Activated T-helper 1 cell treated with anti-CD3 and anti-CD28 coated beads, Interleukin-2, amount 50 U/mL, for 16 hours (primary cell): Measurements from ENCODE around the gene RORC.

ENCODE experiments used
- DNase-seq, 2 donors: peaks; one replicate each; pipeline ENCODE4 v3.0.0-alpha.2; 2020; ENCODE audit warnings: low read depth in 1 of 2, low spot score in 1 of 2

Gene RORC

DNA sequence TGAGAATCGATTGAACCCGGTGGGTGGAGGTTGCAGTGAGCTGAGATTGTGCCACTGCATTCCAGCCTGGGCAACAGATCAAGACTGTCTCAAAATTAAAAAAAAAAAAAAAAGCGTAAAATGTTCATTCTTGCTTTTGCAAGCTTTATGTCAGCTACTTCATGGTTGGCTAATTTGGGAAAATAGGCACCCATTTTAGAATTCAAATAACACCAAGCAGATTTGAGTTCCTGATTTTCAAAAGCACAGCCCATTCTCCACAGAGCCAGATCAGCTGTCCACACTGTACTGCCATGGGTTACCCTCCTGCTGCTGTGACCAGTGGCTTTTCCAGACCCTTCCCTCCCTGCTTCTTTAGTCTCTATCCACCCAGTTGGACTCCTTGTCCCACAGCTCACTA, 17.5 kb upstream of the RORC start:
- DNase-seq, result no peak

DNA sequence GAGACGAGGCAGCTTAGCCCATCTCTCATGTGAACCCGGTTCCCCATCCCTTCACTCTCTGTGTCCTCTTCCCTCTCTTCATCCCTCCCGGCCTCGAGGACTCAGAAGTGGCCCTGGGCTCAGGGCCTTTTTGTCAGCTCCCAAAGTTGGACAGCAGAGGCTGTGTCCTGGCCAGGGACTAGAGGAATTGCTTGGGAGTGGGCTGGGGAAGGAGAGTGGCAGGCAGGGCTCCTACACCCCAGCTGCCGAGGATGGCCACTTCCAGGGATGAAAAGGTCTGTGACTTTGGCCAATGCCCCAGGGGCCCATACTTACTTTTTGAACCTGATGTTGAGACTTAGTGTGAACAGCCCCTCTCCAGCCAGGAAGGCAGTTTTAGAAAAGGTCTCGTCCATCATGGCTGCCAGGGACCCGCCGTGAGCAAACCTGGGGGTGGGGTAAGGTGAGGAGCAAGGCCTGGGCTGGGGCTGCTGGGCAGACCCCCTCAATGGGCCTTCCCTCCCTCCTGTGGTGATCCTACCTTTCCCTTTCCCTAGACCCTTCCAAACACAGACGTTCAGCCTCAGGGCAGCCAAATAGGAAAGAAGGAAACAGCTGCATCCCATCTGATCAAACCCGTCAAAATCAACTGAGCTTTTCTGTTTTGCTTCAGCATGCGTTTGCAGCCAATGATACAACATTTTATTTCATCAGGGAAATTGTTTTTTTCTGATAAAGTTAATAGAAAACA, 16.4 kb upstream of the RORC start:
- no peak for DNase-seq

DNA sequence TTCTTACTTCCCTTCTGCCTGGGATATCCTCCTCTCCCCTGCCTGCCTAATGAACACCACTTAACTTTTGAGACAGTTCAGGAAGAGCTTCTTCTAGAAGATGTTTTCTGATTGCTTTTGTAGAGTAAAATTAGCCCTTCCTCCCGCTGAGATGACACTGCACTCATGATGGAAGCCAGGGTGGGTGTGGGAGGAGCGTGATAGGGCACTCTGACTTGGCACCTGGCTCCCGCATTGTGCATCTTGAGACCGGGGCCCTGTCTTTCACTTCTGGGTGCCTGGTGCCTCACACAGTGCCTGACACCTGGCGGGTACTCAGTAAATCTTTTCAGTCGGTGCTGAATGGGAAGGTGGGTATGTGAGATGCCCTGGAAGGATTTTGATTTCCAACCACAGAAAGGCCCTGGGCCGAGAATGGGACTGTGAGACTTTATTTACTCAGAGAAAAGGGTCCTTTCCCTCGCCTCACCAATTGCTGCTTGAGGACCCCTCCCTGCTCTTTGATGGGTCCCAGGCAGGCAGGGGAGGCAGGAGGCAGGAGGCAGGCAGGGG, 15.2 kb upstream of the RORC start:
- no peak for DNase-seq

DNA sequence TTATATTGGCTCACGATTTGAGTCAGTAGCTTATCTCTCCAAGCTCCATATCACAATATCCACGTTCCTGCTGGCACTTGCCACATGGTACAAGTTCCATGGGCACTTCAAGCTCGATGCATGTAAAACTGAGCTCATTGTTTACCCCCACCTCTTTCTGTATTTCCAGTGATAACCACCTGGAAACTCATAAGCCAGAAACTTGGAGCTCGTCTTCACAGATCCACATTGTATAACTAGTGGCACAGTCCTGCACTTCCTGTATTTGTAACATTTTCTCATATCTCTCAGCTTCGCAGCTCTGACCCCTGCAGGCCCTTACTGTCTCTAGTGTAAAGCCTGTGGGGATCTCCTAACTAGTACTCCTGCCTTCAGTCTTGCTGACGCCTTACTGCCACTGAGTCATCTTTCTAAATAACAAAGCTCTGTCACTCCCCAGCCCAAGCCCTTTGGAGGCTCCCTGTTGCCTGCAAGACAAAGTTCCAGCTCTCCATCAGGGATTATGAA, 14.5 kb upstream of the RORC start:
- no peak for DNase-seq

- no peak for DNase-seq
Measured at GRCh38 chr1:151843398-151843797, 11.8 kb upstream of the RORC start.

GRCh38 chr1:151841141-151841540, 9.5 kb upstream of the RORC start:
- DNase-seq, result no peak

DNA sequence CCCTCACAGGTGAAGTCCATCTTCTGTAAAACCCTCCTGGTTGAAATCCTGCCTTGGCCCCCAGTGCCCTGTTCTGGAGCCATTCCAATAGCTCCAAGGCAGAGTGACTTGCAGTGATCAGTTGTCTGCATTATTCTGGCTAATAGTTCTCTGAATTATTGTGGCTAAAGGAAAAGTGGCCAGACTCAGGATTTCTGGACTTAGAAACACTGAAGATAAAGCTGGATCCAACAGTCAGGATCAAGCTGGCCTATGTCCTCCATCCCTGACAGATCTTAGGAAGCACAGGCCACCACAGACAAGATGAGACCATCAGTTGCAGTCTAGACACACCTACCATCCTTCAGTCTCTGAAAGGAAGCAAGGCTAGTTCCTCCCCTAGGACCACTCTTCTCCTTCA, 8.8 kb upstream of the RORC start:
- DNase-seq, result no peak

GRCh38 chr1:151839457-151840403, 8.1 kb upstream of the RORC start, which contains the start of gene C2CD4D:
Gene C2CD4D (minus strand): TSS chr1:151839820. CDS start chr1:151838989, 831 bp downstream.
- DNase-seq, result peak; percentile 34 to 53

DNA sequence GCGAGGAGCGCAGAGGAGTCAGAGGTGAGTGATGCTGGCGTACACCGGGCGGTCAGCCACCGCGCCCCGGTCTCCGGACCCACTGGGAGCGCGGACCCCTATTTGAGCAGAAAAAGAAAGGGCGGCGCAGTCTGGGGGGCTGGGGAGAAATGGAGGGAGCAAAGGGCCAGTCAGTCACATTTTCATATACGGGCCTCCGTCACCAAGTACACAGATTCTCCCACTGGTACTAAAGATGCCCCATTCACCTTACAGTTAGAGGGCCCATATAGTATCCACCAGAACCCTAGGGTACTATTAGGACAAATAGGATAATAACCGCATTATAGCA, 7.4 kb upstream of the RORC start:
- no peak for DNase-seq

GRCh38 chr1:151838222-151839081, 6.8 kb upstream of the RORC start:
- DNase-seq, result no peak

DNA sequence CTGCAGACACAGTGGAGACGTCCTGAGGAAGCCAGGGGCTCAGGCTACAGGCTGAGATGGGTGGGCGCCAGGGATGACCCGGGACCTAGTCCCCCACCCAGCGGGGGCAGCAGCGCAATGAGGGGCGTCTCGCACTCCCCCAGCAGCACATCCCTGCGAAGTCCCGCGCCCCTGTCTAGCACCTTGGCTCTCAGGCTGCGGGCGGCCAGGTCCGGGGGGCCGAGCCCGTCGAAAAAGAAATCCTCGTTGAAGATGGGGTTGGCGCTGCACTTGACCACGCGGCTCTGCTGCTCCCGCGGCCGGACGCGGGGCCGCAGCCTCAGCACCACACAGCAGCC, 6.3 kb upstream of the RORC start:
- DNase-seq, result no peak

DNA sequence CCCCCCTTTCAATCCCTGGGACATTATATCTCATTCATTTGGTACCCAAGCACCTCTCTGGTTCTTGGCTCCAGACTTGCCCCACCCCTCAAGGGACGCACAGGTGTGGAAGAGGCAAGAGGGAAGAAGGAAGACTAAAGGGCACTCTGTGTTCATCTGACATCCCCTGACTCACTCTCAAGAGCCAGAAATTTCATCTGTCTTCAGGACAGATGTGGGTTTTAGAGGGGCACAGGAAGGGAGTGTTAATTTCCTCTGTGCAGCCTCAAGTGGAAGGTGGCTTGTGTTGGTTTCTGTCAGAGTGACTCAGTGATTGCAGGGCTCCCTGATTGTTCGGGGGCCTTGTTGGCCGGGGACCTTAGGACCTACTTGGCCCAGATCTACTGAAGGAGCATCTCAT, 5.6 kb upstream of the RORC start:
- DNase-seq, result no peak

- DNase-seq, result no peak
Measured at GRCh38 chr1:151835596-151835995, 4.0 kb upstream of the RORC start.

- no peak for DNase-seq
Measured at GRCh38 chr1:151834239-151834638, 2.6 kb upstream of the RORC start.

GRCh38 chr1:151833172-151833900, 1.7 kb upstream of the RORC start:
- DNase-seq, result no peak

GRCh38 chr1:151832318-151832980, 847 bp upstream of the RORC start:
- DNase-seq, result no peak

DNA sequence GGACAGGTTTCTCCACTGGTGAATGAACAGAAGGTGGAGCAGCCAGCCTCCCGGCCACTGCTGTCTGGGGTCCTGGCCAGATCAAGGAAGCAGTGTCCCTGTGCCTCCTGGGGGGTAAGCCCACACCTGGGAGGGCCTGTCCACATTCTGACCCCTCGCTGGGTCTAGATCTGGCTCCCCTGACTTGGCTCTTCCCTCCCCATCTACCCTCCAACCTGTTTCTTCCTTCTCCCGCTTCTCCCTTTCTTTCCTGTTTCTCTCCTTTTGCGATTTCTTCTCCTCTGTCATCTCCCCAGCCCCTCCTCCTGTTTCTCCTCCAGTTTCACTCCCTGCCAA, 378 bp downstream of the RORC start:
- DNase-seq, result no peak

DNA sequence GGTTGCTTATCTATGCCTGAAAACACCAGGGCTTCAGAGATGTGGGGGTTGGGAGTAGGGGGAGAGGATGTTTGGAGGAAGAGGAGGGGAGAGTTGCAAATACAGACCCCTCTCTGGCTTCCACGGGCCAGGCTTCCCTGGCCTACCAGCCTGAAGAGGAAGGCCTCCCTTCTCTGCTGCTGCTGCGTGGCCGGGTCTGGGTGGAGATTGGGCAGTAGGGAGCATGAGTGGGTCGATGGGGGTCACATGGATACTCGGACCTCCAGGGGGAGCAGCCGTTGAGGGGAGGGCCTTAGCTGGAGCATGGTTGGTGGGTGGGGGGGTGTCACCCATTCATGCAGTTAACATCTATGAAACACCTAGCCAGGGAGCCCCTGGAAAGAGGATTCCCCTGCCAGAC, 1.5 kb downstream of the RORC start:
- no peak for DNase-seq

GRCh38 chr1:151829352-151830046, 2.1 kb downstream of the RORC start:
- DNase-seq, result no peak
